ENCODE results near the gene TMEM150B.

Gene TMEM150B

GRCh38 chr19:55353356-55353802 lies 28.2 kb upstream of the TMEM150B start:
- Histone ChIP-seq H3K4me3 (ENCODE audit: low read length) (peak overlapping the region; percentile 54), H3K36me3 (ENCODE audit: control insufficient read depth, insufficient read depth, low read length, severe bottlenecking) (no peaks in the 10 kb centered on the region), H3K4me1 (ENCODE audit: control insufficient read depth, insufficient read depth, low read length) (no peaks in the 10 kb centered on the region), H3K9ac (ENCODE audit: low read length) (no peak overlapping the region), H3K9me3 (ENCODE audit: control insufficient read depth, low read length) (no peaks in the 10 kb centered on the region), H3K27me3 (replicated peaks; ENCODE audit: control insufficient read depth, insufficient read depth, low read length) (peaks cover 37% of the 10 kb centered on the region)
- no peak for DNase-seq (ENCODE audit: low read depth)

GRCh38 chr19:55352549-55353145 lies 27.5 kb upstream of the TMEM150B start:
- Histone ChIP-seq H3K9ac (ENCODE audit: low read length) (no peak overlapping the region), H3K27me3 (replicated peaks; ENCODE audit: control insufficient read depth, insufficient read depth, low read length) (peaks cover 37% of the 10 kb centered on the region), H3K4me3 (ENCODE audit: low read length) (no peak overlapping the region), H3K36me3 (ENCODE audit: control insufficient read depth, insufficient read depth, low read length, severe bottlenecking) (no peaks in the 10 kb centered on the region), H3K4me1 (ENCODE audit: control insufficient read depth, insufficient read depth, low read length) (no peaks in the 10 kb centered on the region), H3K9me3 (ENCODE audit: control insufficient read depth, low read length) (no peaks in the 10 kb centered on the region)
- DNase-seq (ENCODE audit: low read depth): no peak

DNA sequence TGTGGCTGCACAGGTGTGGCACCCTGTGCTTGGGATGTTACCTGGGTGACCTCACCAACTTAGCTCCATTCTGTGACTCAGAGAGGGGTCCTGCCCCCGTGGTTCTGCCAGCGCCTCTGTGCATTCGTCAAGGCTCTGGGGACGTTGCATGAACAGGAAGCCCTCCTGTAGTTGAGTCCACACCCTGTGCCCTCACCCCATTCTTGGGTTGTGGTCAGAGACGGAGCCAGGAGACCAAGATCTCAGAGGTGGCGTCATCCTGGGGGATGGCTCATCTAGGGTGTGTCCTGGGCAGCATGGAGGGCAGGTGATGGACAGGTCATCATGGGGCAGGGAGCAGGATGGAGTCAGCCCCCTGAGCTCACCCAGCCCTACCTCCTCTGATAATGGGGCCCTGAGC lies 26.9 kb upstream of the TMEM150B start:
- no peaks in the 10 kb centered on the region for H3K36me3 ChIP-seq (ENCODE audit: control insufficient read depth, insufficient read depth, low read length, severe bottlenecking)
- no peaks in the 10 kb centered on the region for H3K4me1 ChIP-seq (ENCODE audit: control insufficient read depth, insufficient read depth, low read length)
- H3K27me3 ChIP-seq (replicated peaks; ENCODE audit: control insufficient read depth, insufficient read depth, low read length): peaks cover 34% of the 10 kb centered on the region
- no peaks in the 10 kb centered on the region for H3K9me3 ChIP-seq (ENCODE audit: control insufficient read depth, low read length)
- no peak for DNase-seq (ENCODE audit: low read depth)
- no peak overlapping the region for H3K9ac ChIP-seq (ENCODE audit: low read length)
- H3K4me3 ChIP-seq (ENCODE audit: low read length): no peak overlapping the region

DNA sequence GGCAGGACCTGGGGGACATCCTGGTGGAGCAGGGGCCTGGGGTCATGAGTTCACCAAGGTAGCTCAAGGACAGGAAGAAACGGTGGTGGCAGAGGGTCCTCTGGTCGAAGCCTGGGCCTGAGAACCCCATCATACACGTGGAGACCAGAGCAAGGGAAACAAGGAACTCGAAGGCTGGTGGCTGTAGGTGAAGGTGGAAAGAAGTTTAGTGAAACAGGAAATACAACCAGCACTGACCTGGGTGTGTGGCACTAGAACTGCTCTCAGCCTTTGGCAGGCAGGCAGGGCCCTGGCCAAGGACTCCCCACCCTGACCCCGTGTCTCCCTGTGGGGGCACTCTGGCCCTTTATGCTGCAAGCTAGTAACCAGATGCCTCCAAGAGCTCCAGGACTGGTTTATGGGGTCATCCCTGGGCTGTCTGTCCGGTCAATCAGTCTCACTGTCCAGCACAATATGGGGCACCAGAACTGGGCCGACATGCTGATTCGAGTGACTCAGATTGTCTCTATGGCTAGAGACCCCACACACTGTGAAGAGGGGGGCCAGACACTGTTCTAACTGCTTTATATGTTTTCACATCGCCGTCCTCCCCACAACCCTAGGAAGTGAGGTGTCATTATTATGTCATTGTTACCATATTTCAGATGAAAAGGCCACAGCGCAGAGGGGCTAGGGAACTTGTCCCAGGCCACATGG lies 25.6 kb upstream of the TMEM150B start:
- no peak for DNase-seq (ENCODE audit: low read depth)
- peaks cover 33% of the 10 kb centered on the region for H3K27me3 ChIP-seq (replicated peaks; ENCODE audit: control insufficient read depth, insufficient read depth, low read length)

DNA sequence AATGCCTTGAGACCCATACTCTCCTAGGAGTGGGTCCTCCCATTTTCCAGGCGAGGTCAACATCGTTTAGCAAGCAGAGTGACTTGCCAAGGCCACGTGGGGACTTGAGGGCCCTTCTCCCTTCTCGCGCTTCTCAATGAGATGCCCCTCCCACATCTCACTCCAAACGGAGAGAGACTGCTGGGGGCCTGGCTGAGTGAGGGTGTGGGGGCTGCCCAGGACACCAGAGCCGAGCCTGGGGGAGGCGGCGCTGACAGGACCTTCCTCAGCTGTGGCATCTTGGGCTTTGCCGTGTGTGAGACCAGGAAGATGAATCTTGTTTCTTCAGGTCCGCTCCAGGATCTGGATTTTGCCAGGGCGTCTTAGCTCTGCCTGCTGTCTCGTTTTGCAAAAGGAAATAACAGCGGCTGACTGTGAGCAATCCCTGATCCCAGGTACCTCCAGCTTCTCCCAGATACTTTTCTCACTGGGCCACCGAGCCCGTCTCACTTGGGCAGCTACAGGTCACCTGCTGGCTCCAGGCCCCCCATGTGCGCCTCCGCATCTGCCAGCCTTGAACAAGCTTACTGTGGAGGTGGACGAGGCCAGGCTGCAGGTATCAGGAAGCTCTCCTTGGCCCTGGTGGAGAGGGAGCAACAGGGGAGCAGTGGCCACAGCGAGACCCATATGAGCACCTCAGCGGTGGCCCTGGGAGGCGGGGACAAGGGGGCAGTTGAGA lies 23.3 kb upstream of the TMEM150B start:
- Histone ChIP-seq H3K4me1 (ENCODE audit: control insufficient read depth, insufficient read depth, low read length) (peaks cover 15% of the 10 kb centered on the region), H3K4me3 (ENCODE audit: low read length) (no peak overlapping the region), H3K9me3 (ENCODE audit: control insufficient read depth, low read length) (no peaks in the 10 kb centered on the region), H3K9ac (ENCODE audit: low read length) (no peak overlapping the region), H3K27me3 (replicated peaks; ENCODE audit: control insufficient read depth, insufficient read depth, low read length) (peaks cover 28% of the 10 kb centered on the region), H3K36me3 (ENCODE audit: control insufficient read depth, insufficient read depth, low read length, severe bottlenecking) (peaks cover 4% of the 10 kb centered on the region)
- DNase-seq (ENCODE audit: low read depth): no peak

More for the DNA sequence above, 25.6 kb upstream of the TMEM150B start:
- H3K9me3 ChIP-seq (ENCODE audit: control insufficient read depth, low read length): no peaks in the 10 kb centered on the region
- H3K36me3 ChIP-seq (ENCODE audit: control insufficient read depth, insufficient read depth, low read length, severe bottlenecking): no peaks in the 10 kb centered on the region
- no peak overlapping the region for H3K9ac ChIP-seq (ENCODE audit: low read length)
- no peak overlapping the region for H3K4me3 ChIP-seq (ENCODE audit: low read length)
- H3K4me1 ChIP-seq (ENCODE audit: control insufficient read depth, insufficient read depth, low read length): peaks cover 8% of the 10 kb centered on the region

DNA sequence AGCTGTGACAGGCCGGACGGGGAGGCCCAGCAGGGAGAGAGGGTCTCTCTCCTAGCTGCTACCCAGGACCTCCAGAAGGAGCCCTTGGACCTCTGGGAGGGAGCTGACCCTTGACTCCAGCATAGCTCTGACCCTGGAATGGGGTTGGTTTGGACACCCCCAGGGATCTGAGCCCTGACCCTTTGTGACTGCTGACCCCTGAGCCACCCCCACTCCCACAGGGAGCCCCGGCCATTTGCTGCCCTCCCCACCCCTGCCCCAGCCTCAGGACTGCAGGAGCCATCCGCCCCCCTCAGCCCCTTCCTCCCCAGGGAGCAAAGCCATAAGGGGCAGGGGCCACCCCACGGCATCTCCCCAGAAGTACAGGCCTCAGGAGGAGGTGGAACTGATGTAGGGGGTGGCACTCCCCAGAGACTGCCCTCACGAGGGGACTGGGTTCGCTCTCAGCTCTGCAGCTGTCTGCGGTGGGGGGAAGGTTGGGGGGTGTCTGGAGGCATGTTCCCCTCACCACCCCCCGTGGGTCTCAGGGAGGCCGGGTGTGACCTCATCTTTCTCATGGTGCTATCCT lies 22.4 kb upstream of the TMEM150B start:
- no peak for DNase-seq (ENCODE audit: low read depth)
- Histone ChIP-seq H3K9me3 (ENCODE audit: control insufficient read depth, low read length) (no peaks in the 10 kb centered on the region), H3K36me3 (ENCODE audit: control insufficient read depth, insufficient read depth, low read length, severe bottlenecking) (peaks cover 13% of the 10 kb centered on the region), H3K4me3 (ENCODE audit: low read length) (no peak overlapping the region), H3K9ac (ENCODE audit: low read length) (no peak overlapping the region), H3K4me1 (ENCODE audit: control insufficient read depth, insufficient read depth, low read length) (peaks cover 15% of the 10 kb centered on the region), H3K27me3 (replicated peaks; ENCODE audit: control insufficient read depth, insufficient read depth, low read length) (peaks cover 18% of the 10 kb centered on the region)

DNA sequence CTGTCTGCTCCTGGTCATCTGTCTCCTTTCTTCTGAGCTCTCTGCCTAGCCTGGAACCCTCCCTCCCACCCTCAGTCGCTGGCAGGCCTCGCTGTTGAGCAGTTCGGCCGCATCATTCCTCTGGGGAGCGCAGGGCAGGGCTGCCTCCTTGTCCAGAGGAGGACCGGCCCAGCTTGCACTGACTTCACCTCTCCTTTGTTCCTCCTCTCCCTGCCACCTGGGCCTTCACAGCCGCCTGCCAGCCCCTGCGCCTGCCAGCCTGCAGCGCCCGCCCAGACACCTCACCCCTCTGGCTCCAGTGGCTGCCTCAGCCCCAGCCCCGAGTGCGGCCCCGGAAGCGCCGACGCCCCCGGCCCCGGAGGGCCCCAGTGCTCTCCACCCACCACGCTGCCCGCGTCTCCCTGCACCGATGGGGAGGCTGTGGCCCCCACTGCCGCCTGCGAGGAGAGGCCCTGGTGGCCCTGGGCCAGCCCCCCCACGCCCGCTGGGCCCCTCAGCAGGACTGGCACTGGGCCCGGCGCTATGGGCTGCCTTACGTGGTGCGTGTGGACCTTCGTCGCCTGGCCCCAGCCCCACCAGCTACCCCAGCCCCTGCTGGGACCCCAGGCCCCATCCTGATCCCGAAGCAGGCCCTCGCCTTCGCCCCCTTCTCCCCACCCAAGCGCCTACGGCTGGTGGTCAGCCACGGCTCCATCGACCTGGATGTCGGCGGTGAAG lies 21.7 kb upstream of the TMEM150B start:
- no peak for DNase-seq (ENCODE audit: low read depth)
- Histone ChIP-seq H3K9ac (ENCODE audit: low read length) (no peak overlapping the region), H3K36me3 (ENCODE audit: control insufficient read depth, insufficient read depth, low read length, severe bottlenecking) (peaks cover 13% of the 10 kb centered on the region), H3K4me3 (ENCODE audit: low read length) (no peak overlapping the region), H3K4me1 (ENCODE audit: control insufficient read depth, insufficient read depth, low read length) (peaks cover 15% of the 10 kb centered on the region), H3K27me3 (replicated peaks; ENCODE audit: control insufficient read depth, insufficient read depth, low read length) (peaks cover 12% of the 10 kb centered on the region), H3K9me3 (ENCODE audit: control insufficient read depth, low read length) (no peaks in the 10 kb centered on the region)

GRCh38 chr19:55345818-55346724 lies 20.9 kb upstream of the TMEM150B start:
- Histone ChIP-seq H3K4me3 (ENCODE audit: low read length) (no peak overlapping the region), H3K27me3 (replicated peaks; ENCODE audit: control insufficient read depth, insufficient read depth, low read length) (peaks cover 3% of the 10 kb centered on the region), H3K9ac (ENCODE audit: low read length) (peak overlapping the region; percentile 51), H3K36me3 (ENCODE audit: control insufficient read depth, insufficient read depth, low read length, severe bottlenecking) (peaks cover 13% of the 10 kb centered on the region), H3K4me1 (ENCODE audit: control insufficient read depth, insufficient read depth, low read length) (peaks cover 18% of the 10 kb centered on the region), H3K9me3 (ENCODE audit: control insufficient read depth, low read length) (no peaks in the 10 kb centered on the region)
- no peak for DNase-seq (ENCODE audit: low read depth)

DNA sequence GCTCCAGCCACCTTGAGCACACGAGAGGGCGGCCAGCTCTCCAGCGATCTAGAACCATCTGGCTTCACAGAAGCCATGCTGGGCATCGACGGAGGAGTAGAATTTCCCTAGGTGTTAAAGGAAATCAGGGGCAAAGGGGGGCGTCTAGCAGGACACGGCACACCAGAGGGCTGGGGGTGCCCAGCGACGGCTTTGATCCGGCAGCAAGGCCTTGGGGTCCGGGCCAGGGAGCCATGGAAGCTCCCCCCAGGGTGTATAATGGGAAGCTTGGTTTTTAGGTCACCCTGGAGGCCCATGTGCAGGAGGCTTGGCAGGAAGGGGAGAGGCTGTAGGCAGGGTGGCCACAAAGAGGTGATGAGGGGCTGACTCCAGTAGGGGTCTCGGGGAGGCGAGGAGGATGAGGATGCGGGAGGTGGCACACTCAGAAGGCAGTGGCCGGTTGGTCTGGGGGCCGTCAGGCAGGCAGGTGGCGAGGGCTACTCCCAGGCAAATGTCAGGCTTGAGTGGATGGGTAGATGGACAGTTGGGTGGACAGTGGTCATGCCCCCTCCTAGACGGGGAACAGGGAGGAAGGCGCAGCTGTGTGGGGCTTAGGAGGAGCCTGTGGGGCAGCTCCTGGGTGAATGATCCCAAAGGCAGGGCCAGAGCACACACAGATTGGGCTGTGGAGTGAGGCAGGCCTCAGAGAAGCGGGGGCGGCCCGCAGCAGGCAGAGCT lies 20.1 kb upstream of the TMEM150B start:
- H3K4me1 ChIP-seq (ENCODE audit: control insufficient read depth, insufficient read depth, low read length): peaks cover 23% of the 10 kb centered on the region
- no peaks in the 10 kb centered on the region for H3K9me3 ChIP-seq (ENCODE audit: control insufficient read depth, low read length)
- H3K9ac ChIP-seq (ENCODE audit: low read length): peak overlapping the region; percentile 49
- DNase-seq (ENCODE audit: low read depth): no peak
- no peaks in the 10 kb centered on the region for H3K27me3 ChIP-seq (replicated peaks; ENCODE audit: control insufficient read depth, insufficient read depth, low read length)
- no peak overlapping the region for H3K4me3 ChIP-seq (ENCODE audit: low read length)
- H3K36me3 ChIP-seq (ENCODE audit: control insufficient read depth, insufficient read depth, low read length, severe bottlenecking): peaks cover 13% of the 10 kb centered on the region

- Histone ChIP-seq H3K9ac (ENCODE audit: low read length) (no peak overlapping the region), H3K4me3 (ENCODE audit: low read length) (no peak overlapping the region), H3K4me1 (ENCODE audit: control insufficient read depth, insufficient read depth, low read length) (peaks cover 26% of the 10 kb centered on the region), H3K9me3 (ENCODE audit: control insufficient read depth, low read length) (no peaks in the 10 kb centered on the region), H3K36me3 (ENCODE audit: control insufficient read depth, insufficient read depth, low read length, severe bottlenecking) (peaks cover 13% of the 10 kb centered on the region), H3K27me3 (replicated peaks; ENCODE audit: control insufficient read depth, insufficient read depth, low read length) (no peaks in the 10 kb centered on the region)
- no peak for DNase-seq (ENCODE audit: low read depth)
Measured at GRCh38 chr19:55344444-55344843, 19.3 kb upstream of the TMEM150B start.

All from adipocyte (in vitro differentiated cells).